Measurements from ENCODE around the gene DNAJB1. TPM values are rescaled to one million over a fixed set of nuclear protein-coding genes. Genes with fewer than 3 reads are reported as not detected.

The DNAJB1 gene
- total RNA-seq, 8 experiments from 2014 or later, result 36.7 to 113 (median 72.8) TPM

- in situ Hi-C loops (cut with MboI; ENCODE audit: low pct_unique_long_range_greater_than_20kb in 2 of 9, low sequenced_read_pairs in 9 of 9, unreplicated experiment in 9 of 9), result no loop called here
- Histone ChIP-seq H3K4me3 (peak within 1 kb of the TSS; percentile 43 to 68 (median 56)), H3K27ac (peak within 1 kb of the TSS in 1 of 2 donors; percentile 16), H3K4me1 (replicated peaks in 1 of 2) (peaks cover 5 to 11% of the 10 kb centered on the region in 2 donors)
- peak; percentile 90 to 96 (median 94) for ATAC-seq (replicated peaks in 6 of 8)
- 0 to 80% (median 27%) methylated on average over 1 to 9 of the region's 71 CpGs; no CpG with 5 or more reads in 3 of the 10 experiments for WGBS, 10 experiments
These were observed 22.0 kb downstream of the DNAJB1 start, which contains the start of gene GIPC1 for GRCh38 chr19:14496029-14496833. Gene GIPC1 (minus strand): TSS chr19:14496127. CDS start chr19:14482976, 13,151 bp downstream.

DNA sequence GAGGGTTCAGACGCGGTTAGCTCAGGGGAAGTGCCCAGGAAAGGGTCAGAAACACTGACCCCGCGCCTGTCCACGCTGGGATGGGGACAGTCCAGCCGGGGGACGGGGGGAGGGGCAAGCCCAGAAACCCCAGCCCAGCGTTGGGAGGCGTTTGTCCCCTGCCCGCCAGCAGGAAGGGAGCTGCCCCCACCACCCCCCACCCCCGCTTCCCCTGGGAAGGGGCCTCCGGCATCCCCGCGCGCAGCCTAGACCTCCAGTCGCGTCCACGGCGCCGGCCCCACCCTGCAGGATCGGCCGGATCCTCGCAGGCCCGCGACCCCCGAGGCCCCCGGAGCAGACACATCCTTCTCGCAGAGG lies 22.5 kb downstream of the DNAJB1 start:
- in situ Hi-C loops (cut with MboI; ENCODE audit: low pct_unique_long_range_greater_than_20kb in 2 of 9, low sequenced_read_pairs in 9 of 9, unreplicated experiment in 9 of 9), result no loop called here
- H3K27ac ChIP-seq, result peak overlapping the region in 1 of 2 donors; percentile 16
- peak in 2 of 8 experiments; percentile 0 to 1 for ATAC-seq (replicated peaks in 6 of 8)
- peaks cover 5 to 11% of the 10 kb centered on the region in 2 donors for H3K4me1 ChIP-seq (replicated peaks in 1 of 2)
- WGBS, 10 experiments, result 0% methylated on average over 1 of the region's 28 CpGs; no CpG with 5 or more reads in 9 of the 10 experiments
- H3K4me3 ChIP-seq, result peak overlapping the region; percentile 43 to 68 (median 56)

DNA sequence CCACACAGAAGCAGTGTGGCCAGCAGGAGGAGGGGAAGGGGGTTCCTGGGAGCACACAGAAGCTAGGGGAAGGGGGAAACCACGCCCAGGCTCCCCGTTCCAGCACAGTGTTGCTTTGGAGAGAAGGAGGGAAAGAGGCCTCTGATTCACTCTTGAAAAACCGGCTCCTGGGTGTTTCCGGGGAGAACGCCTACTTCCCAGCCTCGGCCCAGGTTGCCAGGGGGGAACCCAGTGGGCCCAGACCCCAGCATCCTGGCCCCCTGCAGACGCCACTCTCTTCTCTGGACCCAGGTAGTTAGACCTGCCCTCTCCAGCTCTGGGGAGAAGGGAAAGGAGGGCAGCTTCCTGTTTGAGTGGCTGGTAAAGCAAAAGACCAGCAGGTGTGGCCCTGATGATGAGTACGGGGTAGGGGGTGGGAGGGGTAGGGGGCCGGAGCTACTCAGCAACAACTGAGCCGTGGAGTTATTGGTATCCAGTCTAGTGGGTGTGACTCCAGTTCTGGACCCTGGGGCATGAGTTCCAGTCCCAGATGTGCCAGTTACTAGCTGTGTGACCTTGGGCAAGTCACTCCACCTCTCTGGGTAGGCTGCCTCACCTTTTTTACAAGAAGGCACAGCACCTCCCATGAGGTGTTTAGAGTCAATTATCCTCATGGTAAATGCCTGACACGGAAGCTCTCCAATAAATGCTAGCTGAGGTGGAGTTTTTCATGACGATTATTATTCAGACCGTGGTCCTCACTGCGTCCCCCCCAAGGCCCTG lies 23.1 kb downstream of the DNAJB1 start:
- peak overlapping the region; percentile 43 to 68 (median 56) for H3K4me3 ChIP-seq
- peaks cover 5 to 11% of the 10 kb centered on the region in 2 donors for H3K4me1 ChIP-seq (replicated peaks in 1 of 2)
- WGBS, 10 experiments, result 40 to 76% methylated on average over 1 to 3 of the region's 14 CpGs; no CpG with 5 or more reads in 8 of the 10 experiments
- in situ Hi-C loops (cut with MboI; ENCODE audit: low pct_unique_long_range_greater_than_20kb in 2 of 9, low sequenced_read_pairs in 9 of 9, unreplicated experiment in 9 of 9), result no loop called here
- peak overlapping the region in 1 of 2 donors; percentile 16 for H3K27ac ChIP-seq
- ATAC-seq (replicated peaks in 6 of 8), result no peak

- Histone ChIP-seq H3K4me1 (replicated peaks in 1 of 2) (peaks cover 5 to 11% of the 10 kb centered on the region in 2 donors), H3K27ac (no peak overlapping the region), H3K4me3 (no peak overlapping the region)
- 60 to 100% (median 100%) methylated on average over 1 to 3 of the region's 4 CpGs; no CpG with 5 or more reads in 3 of the 10 experiments for WGBS, 10 experiments
- no peak for ATAC-seq (replicated peaks in 6 of 8)
- in situ Hi-C loops (cut with MboI; ENCODE audit: low pct_unique_long_range_greater_than_20kb in 2 of 9, low sequenced_read_pairs in 9 of 9, unreplicated experiment in 9 of 9), result no loop called here
These were observed 23.8 kb downstream of the DNAJB1 start for GRCh38 chr19:14494411-14494810.

GRCh38 chr19:14492756-14493337 lies 25.4 kb downstream of the DNAJB1 start:
- in situ Hi-C loops (cut with MboI; ENCODE audit: low pct_unique_long_range_greater_than_20kb in 2 of 9, low sequenced_read_pairs in 9 of 9, unreplicated experiment in 9 of 9), result no loop called here
- H3K4me3 ChIP-seq, result no peak overlapping the region
- H3K4me1 ChIP-seq (replicated peaks in 1 of 2), result peaks cover 5 to 11% of the 10 kb centered on the region in 2 donors
- 40 to 100% (median 94%) methylated on average over 1 to 4 of the region's 5 CpGs; no CpG with 5 or more reads in 2 of the 10 experiments for WGBS, 10 experiments
- no peak overlapping the region for H3K27ac ChIP-seq
- no peak for ATAC-seq (replicated peaks in 6 of 8)

DNA sequence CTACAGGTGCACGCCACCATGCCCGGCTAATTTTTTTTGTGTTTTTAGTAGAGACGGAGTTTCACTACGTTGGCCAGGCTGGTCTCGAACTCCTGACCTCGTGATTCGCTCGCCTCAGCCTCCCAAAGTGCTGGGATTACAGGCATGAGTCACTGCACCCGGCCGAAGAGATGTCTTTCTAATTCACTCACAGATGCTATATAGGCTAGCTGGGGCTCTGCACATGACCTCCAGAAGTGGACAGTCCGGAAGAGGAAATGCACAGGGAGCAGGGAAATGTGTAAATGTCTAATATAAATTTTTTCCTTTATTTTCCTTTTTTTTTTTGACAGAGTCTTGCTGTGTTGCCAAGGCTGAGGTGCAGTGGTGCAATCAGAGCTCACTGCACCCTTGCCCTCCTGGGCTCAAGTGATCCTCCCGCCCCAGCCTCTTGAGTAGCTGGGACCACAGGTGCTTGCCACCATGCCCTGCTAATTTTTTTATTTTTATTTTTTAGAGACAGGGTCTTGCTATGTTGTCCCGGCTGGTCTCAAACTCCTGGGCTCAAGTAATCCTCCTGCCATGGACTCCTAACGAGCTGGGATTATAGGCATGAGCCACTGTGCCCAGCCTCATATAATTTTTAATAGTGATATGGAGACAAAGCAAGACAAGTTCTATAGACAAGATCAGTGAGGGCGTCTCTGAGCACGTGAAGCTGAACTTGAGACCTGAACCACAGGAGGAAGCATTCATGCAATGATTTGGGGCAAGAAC lies 30.6 kb downstream of the DNAJB1 start:
- Histone ChIP-seq H3K4me1 (replicated peaks in 1 of 2) (no peaks in the 10 kb centered on the region), H3K27ac (no peak overlapping the region), H3K4me3 (no peak overlapping the region)
- in situ Hi-C loops (cut with MboI; ENCODE audit: low pct_unique_long_range_greater_than_20kb in 2 of 9, low sequenced_read_pairs in 9 of 9, unreplicated experiment in 9 of 9), result no loop called here
- WGBS, 10 experiments, result 84 to 100% (median 93%) methylated on average over 1 to 15 of the region's 16 CpGs
- no peak for ATAC-seq (replicated peaks in 6 of 8)

GRCh38 chr19:14482172-14482941 lies 35.8 kb downstream of the DNAJB1 start:
- in situ Hi-C loops (cut with MboI; ENCODE audit: low pct_unique_long_range_greater_than_20kb in 2 of 9, low sequenced_read_pairs in 9 of 9, unreplicated experiment in 9 of 9), result no loop called here
- Histone ChIP-seq H3K4me1 (replicated peaks in 1 of 2) (no peaks in the 10 kb centered on the region), H3K4me3 (no peak overlapping the region), H3K27ac (no peak overlapping the region)
- peak in 6 of 8 experiments; percentile 4 to 30 (median 12) for ATAC-seq (replicated peaks in 6 of 8)
- 100% methylated on average over 1 of the region's 18 CpGs; no CpG with 5 or more reads in 9 of the 10 experiments for WGBS, 10 experiments

GRCh38 chr19:14480700-14481079 lies 37.5 kb downstream of the DNAJB1 start:
- no peak for ATAC-seq (replicated peaks in 6 of 8)
- Histone ChIP-seq H3K4me1 (replicated peaks in 1 of 2) (peaks cover 0 to 1% of the 10 kb centered on the region in 2 donors), H3K4me3 (no peak overlapping the region), H3K27ac (no peak overlapping the region)
- in situ Hi-C loops (cut with MboI; ENCODE audit: low pct_unique_long_range_greater_than_20kb in 2 of 9, low sequenced_read_pairs in 9 of 9, unreplicated experiment in 9 of 9), result no loop called here
- WGBS, 10 experiments, result 0 to 100% (median 100%) methylated on average over 1 to 2 of the region's 5 CpGs; no CpG with 5 or more reads in 7 of the 10 experiments

DNA sequence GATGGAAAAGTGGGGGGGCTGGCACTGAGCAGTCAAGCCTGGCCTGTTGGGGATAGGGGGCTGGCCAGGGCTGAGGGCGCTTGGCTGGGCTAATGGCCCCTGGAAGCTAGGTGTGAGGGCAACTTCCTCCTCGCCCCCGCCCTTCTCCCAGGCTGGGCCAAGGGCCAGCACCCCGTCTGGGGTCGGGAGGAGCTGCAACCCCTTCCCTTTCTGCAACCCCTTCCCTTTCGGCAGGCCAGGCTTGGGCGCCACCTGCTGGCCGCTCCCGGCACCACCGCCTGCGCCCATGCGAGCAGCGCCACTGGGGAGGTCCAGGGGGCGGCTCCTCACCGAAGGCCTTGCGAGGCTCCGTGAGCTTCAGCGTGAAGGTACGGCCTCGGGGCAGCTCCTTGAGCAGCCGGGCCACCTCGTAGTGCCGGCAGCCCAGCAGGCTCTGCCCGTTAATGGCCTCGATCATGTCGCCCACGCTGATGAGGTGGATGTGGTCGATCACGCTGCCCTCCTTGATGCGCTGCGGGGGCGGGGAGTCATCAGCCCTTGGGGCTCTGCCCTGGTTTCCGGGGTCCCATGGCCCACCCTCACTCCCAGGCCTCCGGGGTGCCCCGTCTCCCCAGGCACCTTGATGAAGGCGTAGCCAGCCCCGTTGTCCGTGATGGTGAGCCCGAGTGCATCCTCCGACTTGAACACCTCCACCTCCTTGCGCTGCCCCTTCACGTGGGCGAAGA lies 38.1 kb downstream of the DNAJB1 start:
- 0 to 100% (median 91%) methylated on average over 1 to 3 of the region's 43 CpGs; no CpG with 5 or more reads in 6 of the 10 experiments for WGBS, 10 experiments
- no peak overlapping the region for H3K27ac ChIP-seq
- in situ Hi-C loops (cut with MboI; ENCODE audit: low pct_unique_long_range_greater_than_20kb in 2 of 9, low sequenced_read_pairs in 9 of 9, unreplicated experiment in 9 of 9), result no loop called here
- H3K4me3 ChIP-seq, result no peak overlapping the region
- peaks cover 4 to 7% of the 10 kb centered on the region in 2 donors for H3K4me1 ChIP-seq (replicated peaks in 1 of 2)
- peak in 6 of 8 experiments; percentile 2 to 45 (median 20) for ATAC-seq (replicated peaks in 6 of 8)

- in situ Hi-C loops (cut with MboI; ENCODE audit: low pct_unique_long_range_greater_than_20kb in 2 of 9, low sequenced_read_pairs in 9 of 9, unreplicated experiment in 9 of 9), result no loop called here
- no peak for ATAC-seq (replicated peaks in 6 of 8)
- 90 to 100% (median 95%) methylated on average over 5 to 8 of the region's 14 CpGs; no CpG with 5 or more reads in 6 of the 10 experiments for WGBS, 10 experiments
- no peak overlapping the region for H3K27ac ChIP-seq
- peaks cover 9 to 14% of the 10 kb centered on the region in 2 donors for H3K4me1 ChIP-seq (replicated peaks in 1 of 2)
- no peak overlapping the region for H3K4me3 ChIP-seq
These were observed 38.8 kb downstream of the DNAJB1 start for GRCh38 chr19:14479309-14479974.

DNA sequence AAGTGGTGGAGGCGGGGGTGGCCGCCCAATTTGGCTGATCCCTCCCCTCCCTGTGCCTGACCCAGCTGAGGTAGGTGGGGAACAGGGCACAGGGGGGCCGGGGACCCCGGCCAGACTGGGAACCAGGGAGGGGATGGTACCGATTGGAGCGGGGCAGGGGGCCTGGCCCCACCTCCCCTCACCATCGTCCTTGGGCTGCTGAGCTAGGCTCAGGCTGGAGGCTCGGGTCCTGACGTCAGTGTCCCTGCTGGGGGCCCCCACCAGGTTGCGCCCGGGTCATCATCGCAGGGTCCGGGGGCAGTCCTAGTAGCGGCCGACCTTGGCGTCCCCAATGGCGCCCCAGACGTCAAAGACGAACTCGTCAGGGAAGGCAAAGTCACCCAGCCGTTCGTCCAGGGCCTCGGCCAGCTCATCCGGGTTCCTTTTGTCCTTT lies 40.1 kb downstream of the DNAJB1 start:
- H3K4me1 ChIP-seq (replicated peaks in 1 of 2), result peaks cover 14 to 17% of the 10 kb centered on the region in 2 donors
- H3K27ac ChIP-seq, result no peak overlapping the region
- no peak overlapping the region for H3K4me3 ChIP-seq
- in situ Hi-C loops (cut with MboI; ENCODE audit: low pct_unique_long_range_greater_than_20kb in 2 of 9, low sequenced_read_pairs in 9 of 9, unreplicated experiment in 9 of 9), result no loop called here
- no CpG with 5 or more reads among the region's 24 CpGs for whole genome bisulfite sequencing, 10 experiments
- no peak for ATAC-seq (replicated peaks in 6 of 8)

Measured in motor neuron (in vitro differentiated cells).